B cell (primary cell): ENCODE data around the gene SPTLC2. TPM values are rescaled to one million over a fixed set of nuclear protein-coding genes. Genes with fewer than 3 reads are reported as not detected.
A peak's percentile ranks its signal among the peaks of the same experiment; 100 is the strongest.
"Not testable (repeated sequence)": the region's sequence is repeated elsewhere in the genome, so short reads cannot be mapped to it uniquely, and the experiment has no call there.

Experiments used
- ATAC-seq: fragments of 200-7000 bp; cut with Tn5 transposase; one replicate; pipeline ENCODE4 v1.10.0; 2021; ENCODE audit warnings: low read depth, mild to moderate bottlenecking, moderate number of reproducible peaks, moderate library complexity
- CTCF ChIA-PET: fragments of 350-600 bp; sonication (Branson Sonifier 250); formaldehyde crosslinking; loops from one replicate; lab custom pipeline; 2021; ENCODE audit warnings: antibody characterized with exemption, inconsistent platforms; lab: Charles Lee
- POLR2A ChIA-PET: fragments of 350-600 bp; sonication (Branson Sonifier 250); formaldehyde crosslinking; loops from one replicate; lab custom pipeline; 2021; ENCODE audit warnings: antibody characterized with exemption; lab: Charles Lee
- DNase-seq: peaks from one replicate; pipeline ENCODE4 v3.0.0; 2013
- H2AFZ ChIP-seq: 2 replicates; pipeline ENCODE4 v1.6.1; 2012; ENCODE audit warnings: mild to moderate bottlenecking, low read depth, low read length; ENCODE audit not compliant: insufficient read depth, poor library complexity, severe bottlenecking
- H3K27ac ChIP-seq, 2 donors: 1 replicate in 1 of 2; 2 replicates in 1 of 2; pipeline ENCODE4 v1.5.1; 2012 to 2013; ENCODE audit warnings: low read length in 2 of 2, mild to moderate bottlenecking in 2 of 2, moderate library complexity in 1 of 2
- H3K27me3 ChIP-seq, 4 experiments: fragments of 200-600 bp in 1 of 4; sonication (generic) in 1 of 4; replicated peaks in 1 of 4; 1 replicate in 2 of 4; 2 replicates in 2 of 4; pipeline versions ENCODE4 v1.6.1 to v1.7.0; 2013 to 2016; ENCODE audit warnings: low read length in 3 of 4, mild to moderate bottlenecking in 2 of 4, mixed read lengths in 1 of 4, moderate library complexity in 1 of 4; ENCODE audit not compliant: insufficient read depth in 4 of 4, control insufficient read depth in 3 of 4; ENCODE audit errors: control extremely low read depth in 1 of 4
- H3K36me3 ChIP-seq, 2 experiments: replicated peaks in 1 of 2; 1 replicate in 1 of 2; 2 replicates in 1 of 2; pipeline versions ENCODE4 v1.6.1 to v1.7.1; 2013; ENCODE audit warnings: low read length in 1 of 2; ENCODE audit not compliant: insufficient read depth in 2 of 2, control insufficient read depth in 1 of 2; ENCODE audit errors: control extremely low read depth in 1 of 2, extremely low read depth in 1 of 2
- H3K4me1 ChIP-seq, 2 donors: fragments of 200-600 bp in 1 of 2; sonication (generic) in 1 of 2; 1 replicate in 1 of 2; 2 replicates in 1 of 2; pipeline versions ENCODE4 v1.5.1 to v1.6.1; 2013 to 2017; ENCODE audit warnings: low read length in 2 of 2; ENCODE audit not compliant: control insufficient read depth in 2 of 2, insufficient read depth in 2 of 2
- H3K4me2 ChIP-seq: replicated peaks from 2 replicates; pipeline ENCODE3; 2012; ENCODE audit warnings: mild to moderate bottlenecking, low read depth, low read length; ENCODE audit not compliant: poor library complexity, severe bottlenecking
- H3K4me3 ChIP-seq, 5 experiments: fragments of 200-600 bp in 1 of 5; sonication (generic) in 1 of 5; 1 replicate in 3 of 5; 2 replicates in 2 of 5; pipeline versions ENCODE4 v1.5.1 to v1.7.0; 2011 to 2016; ENCODE audit warnings: low read length in 4 of 5, mild to moderate bottlenecking in 4 of 5, low read depth in 2 of 5, control low read depth in 1 of 5, moderate library complexity in 1 of 5; ENCODE audit not compliant: insufficient read depth in 1 of 5; ENCODE audit errors: control extremely low read depth in 1 of 5, extremely low read depth in 1 of 5
- H3K79me2 ChIP-seq: fragments of 200-600 bp; sonication (generic); one replicate; pipeline ENCODE4 v1.6.0; 2016; ENCODE audit warnings: low read length; ENCODE audit not compliant: control insufficient read depth, insufficient read depth
- H3K9ac ChIP-seq: fragments of 200-600 bp; sonication (generic); 2 replicates; pipeline ENCODE4 v1.6.1; 2017; ENCODE audit warnings: mild to moderate bottlenecking, low read length, moderate library complexity
- H3K9me3 ChIP-seq, 3 donors: one replicate each; pipeline versions ENCODE4 v1.6.1 to v1.7.1; 2013; ENCODE audit warnings: low read length in 2 of 3; ENCODE audit not compliant: control insufficient read depth in 2 of 3, insufficient read depth in 1 of 3; ENCODE audit errors: control extremely low read depth in 1 of 3
- H4K20me1 ChIP-seq: 2 replicates; pipeline ENCODE4 v1.6.0; 2012; ENCODE audit warnings: mild to moderate bottlenecking, low read length; ENCODE audit not compliant: insufficient read depth, control insufficient read depth, poor library complexity, severe bottlenecking
- H3K27ac Mint-ChIP-seq: one replicate; pipeline ENCODE4 v1.8.0; 2021; ENCODE audit warnings: mixed read lengths
- H3K27me3 Mint-ChIP-seq: one replicate; pipeline ENCODE4 v1.8.0; 2021; ENCODE audit warnings: mixed read lengths
- H3K4me1 Mint-ChIP-seq: one replicate; pipeline ENCODE4 v1.8.0; 2021; ENCODE audit warnings: mixed read lengths
- H3K4me3 Mint-ChIP-seq: one replicate; pipeline ENCODE4 v1.8.0; 2021; ENCODE audit warnings: mixed read lengths
- H3K9me3 Mint-ChIP-seq: one replicate; pipeline ENCODE4 v1.8.0; 2022; ENCODE audit warnings: mixed read lengths; ENCODE audit not compliant: insufficient read depth
- EZH2 ChIP-seq: IDR thresholded peaks from 2 replicates; pipeline ENCODE4 v1.6.1; 2012; ENCODE audit warnings: borderline replicate concordance, low read depth, mild to moderate bottlenecking, moderate library complexity, low read length; ENCODE audit not compliant: insufficient read depth, poor library complexity, severe bottlenecking
- WGBS: methylation state at CpG from one replicate; pipeline ENCODE4 v1.1.5; 2013; ENCODE audit warnings: missing lambda C conversion rate; ENCODE audit not compliant: insufficient coverage; 5-methylcytosine and 5-hydroxymethylcytosine counted together
- intact Hi-C: fragments of 100-400 bp; cut with micrococcal nuclease; formaldehyde crosslinking; loops from one replicate; pipeline ENCODE4 v1.10.0; 2022
- polyA minus RNA-seq: library from RNA; depleted of rRNA, polyadenylated mRNA; stranded (reverse); fragments of >200 nt; gene quantifications from 2 replicates; pipeline ENCODE4 v1.2.3, GENCODE V29; 2012
- polyA plus RNA-seq: library from polyadenylated mRNA; depleted of rRNA; stranded (reverse); fragments of >200 nt; gene quantifications from 2 replicates; pipeline ENCODE4 v1.2.3, GENCODE V29; 2012
- total RNA-seq, 2 donors: library from RNA; stranded (reverse); fragments of 120-200 nt in 1 of 2; gene quantifications; 1 replicate in 1 of 2; 2 replicates in 1 of 2; pipeline versions ENCODE4 v1.2.3 to v1.2.4, GENCODE V29; 2013 to 2022
- TF ChIP-seq, protein P1 (sequence below): fragments of 200-600 bp; IDR thresholded peaks from one replicate; pipeline ENCODE4 v1.8.0; 2022; ENCODE audit warnings: antibody characterized with exemption, mild to moderate bottlenecking

SPTLC2 gene
- total RNA-seq (41.4 and 52.2 TPM in 2 replicates), polyA plus RNA-seq (9.4 and 20.9 TPM in 2 replicates), polyA minus RNA-seq (13.4 and 22.0 TPM in 2 replicates)
- total RNA-seq (2013): 43.8 TPM

- H3K9ac ChIP-seq: peak within 1 kb of the TSS; percentile 80
- peaks cover 28% of the 10 kb centered on the region in 2 donors for H3K4me1 ChIP-seq
- DNase-seq (peak; percentile 99), ATAC-seq (peak; percentile 94)
- intact Hi-C loops: loop anchor here (1.0 to 10.0 kb wide), 10 partner anchors 23 to 802 kb away; partner anchors contain the start of genes AHSA1, ALKBH1, ANGEL1 and CIPC
- Mint-ChIP-seq H3K4me3 (peak within 1 kb of the TSS; percentile 95), H3K27me3 (no peaks in the 10 kb centered on the region), H3K9me3 (no peaks in the 10 kb centered on the region), H3K4me1 (peaks cover 40% of the 10 kb centered on the region), H3K27ac (peak within 1 kb of the TSS; percentile 91)
- H3K4me2 ChIP-seq: peak within 1 kb of the TSS; percentile 83
- 0% methylated on average over 56 of the region's 58 CpGs for WGBS
- peak within 1 kb of the TSS; percentile 67 to 93 (median 76) for H3K4me3 ChIP-seq
- peaks cover 49% of the 10 kb centered on the region for H3K79me2 ChIP-seq
- TF ChIP-seq, protein P1, sequence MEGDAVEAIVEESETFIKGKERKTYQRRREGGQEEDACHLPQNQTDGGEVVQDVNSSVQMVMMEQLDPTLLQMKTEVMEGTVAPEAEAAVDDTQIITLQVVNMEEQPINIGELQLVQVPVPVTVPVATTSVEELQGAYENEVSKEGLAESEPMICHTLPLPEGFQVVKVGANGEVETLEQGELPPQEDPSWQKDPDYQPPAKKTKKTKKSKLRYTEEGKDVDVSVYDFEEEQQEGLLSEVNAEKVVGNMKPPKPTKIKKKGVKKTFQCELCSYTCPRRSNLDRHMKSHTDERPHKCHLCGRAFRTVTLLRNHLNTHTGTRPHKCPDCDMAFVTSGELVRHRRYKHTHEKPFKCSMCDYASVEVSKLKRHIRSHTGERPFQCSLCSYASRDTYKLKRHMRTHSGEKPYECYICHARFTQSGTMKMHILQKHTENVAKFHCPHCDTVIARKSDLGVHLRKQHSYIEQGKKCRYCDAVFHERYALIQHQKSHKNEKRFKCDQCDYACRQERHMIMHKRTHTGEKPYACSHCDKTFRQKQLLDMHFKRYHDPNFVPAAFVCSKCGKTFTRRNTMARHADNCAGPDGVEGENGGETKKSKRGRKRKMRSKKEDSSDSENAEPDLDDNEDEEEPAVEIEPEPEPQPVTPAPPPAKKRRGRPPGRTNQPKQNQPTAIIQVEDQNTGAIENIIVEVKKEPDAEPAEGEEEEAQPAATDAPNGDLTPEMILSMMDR: no peak
- no peak for TF ChIP-seq EZH2
- H2AFZ ChIP-seq: peak within 1 kb of the TSS; percentile 82
- ChIA-PET CTCF (interaction anchor here (1.0 to 1.6 kb wide), 4 partner anchors 9 to 23 kb away, joined by 4 to 5 read pairs (median 4); no protein-coding TSS in a partner anchor), POLR2A (no interaction called here)
- H3K36me3 ChIP-seq: no peaks in the 10 kb centered on the region
- H3K27me3 ChIP-seq: no peaks in the 10 kb centered on the region
- peaks cover 27% of the 10 kb centered on the region for H4K20me1 ChIP-seq
- H3K27ac ChIP-seq: peak within 1 kb of the TSS; percentile 75 to 78
- no peaks in the 10 kb centered on the region for H3K9me3 ChIP-seq
Measured at GRCh38 chr14:77616454-77617229, at the start of gene SPTLC2. Gene SPTLC2 (minus strand): TSS chr14:77616637. CDS start chr14:77616579, 58 bp downstream.

DNA sequence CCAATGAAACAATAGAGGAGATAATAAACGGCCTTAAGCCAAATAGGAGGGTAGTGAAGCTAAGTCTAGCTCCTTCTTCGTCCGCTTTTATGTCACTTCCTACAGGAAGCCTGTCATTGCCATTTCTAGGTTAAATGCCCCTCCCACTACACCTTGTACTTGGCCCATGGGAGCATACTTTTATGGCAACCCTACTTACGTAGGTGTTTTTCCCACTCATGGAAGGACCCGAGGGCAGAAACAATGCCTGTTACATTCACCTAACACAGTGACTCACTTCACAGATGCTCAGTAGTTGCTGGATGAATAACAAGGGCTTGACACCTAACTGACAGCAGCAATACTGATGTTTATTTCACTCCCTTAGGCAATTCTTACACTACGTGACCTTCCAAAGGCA is 46.9 kb upstream of the SPTLC2 start:
- intact Hi-C loops: no loop called here
- DNase-seq: no peak
- Histone ChIP-seq H3K79me2 (no peaks in the 10 kb centered on the region), H3K9ac (no peak overlapping the region), H3K4me3 (no peak overlapping the region), H3K4me1 (no peaks in the 10 kb centered on the region), H4K20me1 (no peaks in the 10 kb centered on the region), H3K4me2 (no peak overlapping the region), H2AFZ (no peak overlapping the region), H3K27ac (no peak overlapping the region), H3K27me3 (no peaks in the 10 kb centered on the region), H3K36me3 (no peaks in the 10 kb centered on the region), H3K9me3 (no peaks in the 10 kb centered on the region)
- WGBS: 90% methylated on average over 4 of the region's 6 CpGs
- ChIA-PET POLR2A (no interaction called here), CTCF (no interaction called here)
- ATAC-seq: no peak
- TF ChIP-seq, protein P1: no peak
- TF ChIP-seq EZH2: no peak
- H3K27me3 Mint-ChIP-seq: no peaks in the 10 kb centered on the region
- H3K4me1 Mint-ChIP-seq: no peaks in the 10 kb centered on the region
- H3K4me3 Mint-ChIP-seq: no peak overlapping the region
- no peak overlapping the region for H3K27ac Mint-ChIP-seq
- no peaks in the 10 kb centered on the region for H3K9me3 Mint-ChIP-seq

GRCh38 chr14:77661562-77661961 is 45.1 kb upstream of the SPTLC2 start:
- H3K27ac Mint-ChIP-seq, ATAC-seq, H3K4me3 ChIP-seq, H3K27me3 ChIP-seq, H3K27ac ChIP-seq, H3K9me3 Mint-ChIP-seq, H3K4me1 ChIP-seq, H3K4me1 Mint-ChIP-seq, H2AFZ ChIP-seq, H3K9me3 ChIP-seq, intact Hi-C loops, H3K9ac ChIP-seq, H4K20me1 ChIP-seq, H3K36me3 ChIP-seq, H3K4me2 ChIP-seq, H3K27me3 Mint-ChIP-seq, DNase-seq, H3K4me3 Mint-ChIP-seq, CTCF ChIA-PET, POLR2A ChIA-PET, H3K79me2 ChIP-seq: not testable (repeated sequence)
- 100% methylated on average over 5 of the region's 9 CpGs for WGBS
